Left lobe of liver (tissue), 2 donors: ENCODE measurements around the gene N4BP3. TPM values are rescaled to one million over a fixed set of nuclear protein-coding genes. Genes with fewer than 3 reads are reported as not detected.

Experiments
- ATAC-seq: fragments of 200-7000 bp; cut with Tn5 transposase; one replicate; pipeline ENCODE4 v1.9.1; 2020; ENCODE audit warnings: mild to moderate bottlenecking, moderate library complexity
- DNase-seq: peaks from one replicate; pipeline ENCODE4 v3.0.0-alpha.2; 2020; ENCODE audit warnings: low spot score
- total RNA-seq: library from RNA; stranded (reverse); gene quantifications from one replicate; pipeline ENCODE4 v1.2.1, GENCODE V29; 2021
- donor health status: DM: no; HTN: no; CAD: no; lungs with moderate emphysema.
- donor health status: DM: no; HTN: yes; CAD: no.

Gene N4BP3
- total RNA-seq, 1 donor from 2014 or later, result 0.13 TPM

GRCh38 chr5:178145965-178146820 lies 32.9 kb downstream of the N4BP3 start:
- peak; percentile 88 for ATAC-seq
- DNase-seq, result peak; percentile 73

GRCh38 chr5:178147406-178147805 lies 34.1 kb downstream of the N4BP3 start:
- DNase-seq, result no peak
- no peak for ATAC-seq

- no peak for DNase-seq
- no peak for ATAC-seq
These were observed 36.0 kb downstream of the N4BP3 start for GRCh38 chr5:178149199-178149932.

GRCh38 chr5:178150977-178151734 lies 37.8 kb downstream of the N4BP3 start:
- no peak for ATAC-seq
- no peak for DNase-seq

GRCh38 chr5:178152491-178153444 lies 39.4 kb downstream of the N4BP3 start:
- ATAC-seq (no peak), DNase-seq (no peak)

GRCh38 chr5:178153530-178154340 lies 40.4 kb downstream of the N4BP3 start, which contains the start of gene NHP2:
NHP2 (minus strand) TSS chr5:178153885; CDS start chr5:178153817, 68 bp downstream.
- DNase-seq, result peak; percentile 99
- peak; percentile 97 for ATAC-seq

GRCh38 chr5:178155065-178155464 lies 41.7 kb downstream of the N4BP3 start:
- DNase-seq (no peak), ATAC-seq (no peak)

- no peak for DNase-seq
- no peak for ATAC-seq
These were observed 46.8 kb downstream of the N4BP3 start for GRCh38 chr5:178160176-178160575.

GRCh38 chr5:178162481-178162880 lies 49.1 kb downstream of the N4BP3 start:
- ATAC-seq (no peak), DNase-seq (peak; percentile 27)

- peak; percentile 100 for ATAC-seq
These were observed 50.7 kb downstream of the N4BP3 start for GRCh38 chr5:178163772-178164735.

GRCh38 chr5:178165581-178165980 lies 52.2 kb downstream of the N4BP3 start:
- ATAC-seq, result no peak
- DNase-seq, result no peak

More at GRCh38 chr5:178163772-178164735, 50.7 kb downstream of the N4BP3 start:
- peak; percentile 85 for DNase-seq

- no peak for ATAC-seq
- DNase-seq, result no peak
These were observed 57.1 kb downstream of the N4BP3 start for GRCh38 chr5:178170455-178170854.

- no peak for ATAC-seq
- no peak for DNase-seq
These were observed 61.1 kb downstream of the N4BP3 start for GRCh38 chr5:178174456-178174855.

Other genes with a start within 250 kb of the N4BP3 start
- gene PROP1, start 117.3 kb upstream of the N4BP3 start, total RNA-seq, result not detected
- gene RMND5B, start 17.5 kb downstream of the N4BP3 start, total RNA-seq, result 22.9 TPM
- 45.6 TPM for gene NHP2, start 40.4 kb downstream of the N4BP3 start, total RNA-seq
- not detected for gene GMCL2, start 73.8 kb downstream of the N4BP3 start, total RNA-seq
- gene HNRNPAB, start 91.0 kb downstream of the N4BP3 start, total RNA-seq, result 56.1 TPM
- 74.1 TPM for gene PHYKPL, start 119.3 kb downstream of the N4BP3 start, total RNA-seq